Activated T-helper 2 cell treated with anti-CD3 and anti-CD28 coated beads, Interferon-gamma antibody, Interleukin-2, Interleukin-4, amounts not matched to agents 10 μg/mL and 5 μg/mL and 100 μg/mL, durations not matched to agents 14 hours and 24 hours and 36 hours (primary cell): ENCODE data around the gene PRDM2. TPM values are rescaled to one million over a fixed set of nuclear protein-coding genes. Genes with fewer than 3 reads are reported as not detected.
A peak's percentile ranks its signal among the peaks of the same experiment; 100 is the strongest.

Experiments used
- DNase-seq: peaks from one replicate; pipeline ENCODE4 v3.0.0; 2021; ENCODE audit warnings: low spot score
- H3K27ac Mint-ChIP-seq: one replicate; pipeline ENCODE4 v1.8.0; 2021; ENCODE audit warnings: mixed read lengths
- H3K27me3 Mint-ChIP-seq: one replicate; pipeline ENCODE4 v1.8.0; 2021; ENCODE audit warnings: low read depth, mixed read lengths
- H3K36me3 Mint-ChIP-seq: one replicate; pipeline ENCODE4 v1.8.0; 2021; ENCODE audit warnings: low read depth, mixed read lengths
- H3K4me1 Mint-ChIP-seq: one replicate; pipeline ENCODE4 v1.8.0; 2021; ENCODE audit warnings: low read depth, mixed read lengths
- H3K4me3 Mint-ChIP-seq: one replicate; pipeline ENCODE4 v1.8.0; 2021; ENCODE audit warnings: low read depth, mild to moderate bottlenecking, moderate library complexity, mixed read lengths
- H3K9me3 Mint-ChIP-seq: one replicate; pipeline ENCODE4 v1.8.0; 2021; ENCODE audit warnings: mixed read lengths
- intact Hi-C: fragments of 100-400 bp; cut with micrococcal nuclease; formaldehyde crosslinking; loops from one replicate; pipeline ENCODE4 v1.15.1; 2023
- total RNA-seq: library from RNA; stranded (reverse); gene quantifications from 2 replicates; pipeline ENCODE4 v1.2.3, GENCODE V29; 2022

Gene PRDM2
- total RNA-seq: 45.0 and 47.3 TPM in 2 replicates

- H3K4me1 Mint-ChIP-seq: peaks cover 38% of the 10 kb centered on the region
- intact Hi-C loops: loop anchor here (1.0 kb wide), 1 partner anchor 49 kb away; no protein-coding TSS in a partner anchor
Measured at GRCh38 chr1:13699936-13700520, at the start of gene PRDM2. PRDM2 (plus strand) TSS chr1:13700188; CDS start chr1:13715606, 15,418 bp downstream.

GRCh38 chr1:13651279-13651678 is 48.7 kb upstream of the PRDM2 start:
- peaks cover 8% of the 10 kb centered on the region for H3K27me3 Mint-ChIP-seq
- H3K36me3 Mint-ChIP-seq: no peaks in the 10 kb centered on the region
- DNase-seq: no peak
- intact Hi-C loops: no loop called here
- H3K27ac Mint-ChIP-seq: no peak overlapping the region
- H3K4me3 Mint-ChIP-seq: no peak overlapping the region
- H3K9me3 Mint-ChIP-seq: peaks cover 4% of the 10 kb centered on the region
- H3K4me1 Mint-ChIP-seq: peaks cover 1% of the 10 kb centered on the region

More at GRCh38 chr1:13699936-13700520, at the start of gene PRDM2:
- Mint-ChIP-seq H3K4me3 (peak within 1 kb of the TSS; percentile 94), H3K36me3 (peaks cover 16% of the 10 kb centered on the region), H3K27ac (peak within 1 kb of the TSS; percentile 96), H3K9me3 (peaks cover 13% of the 10 kb centered on the region), H3K27me3 (peaks cover 8% of the 10 kb centered on the region)
- DNase-seq: peak; percentile 53

- intact Hi-C loops: no loop called here
Measured at GRCh38 chr1:13652238-13652637, 47.8 kb upstream of the PRDM2 start.

GRCh38 chr1:13661539-13661938 is 38.4 kb upstream of the PRDM2 start:
- DNase-seq: no peak
- H3K27me3 Mint-ChIP-seq: peaks cover 5% of the 10 kb centered on the region
- H3K9me3 Mint-ChIP-seq: peaks cover 5% of the 10 kb centered on the region
- H3K4me3 Mint-ChIP-seq: no peak overlapping the region
- H3K36me3 Mint-ChIP-seq: no peaks in the 10 kb centered on the region
- no peak overlapping the region for H3K27ac Mint-ChIP-seq
- H3K4me1 Mint-ChIP-seq: no peaks in the 10 kb centered on the region
- intact Hi-C loops: no loop called here

More at GRCh38 chr1:13652238-13652637, 47.8 kb upstream of the PRDM2 start:
- DNase-seq: no peak
- no peak overlapping the region for H3K27ac Mint-ChIP-seq
- peaks cover 4% of the 10 kb centered on the region for H3K9me3 Mint-ChIP-seq
- no peak overlapping the region for H3K4me3 Mint-ChIP-seq
- H3K36me3 Mint-ChIP-seq: no peaks in the 10 kb centered on the region
- peaks cover 1% of the 10 kb centered on the region for H3K4me1 Mint-ChIP-seq
- peaks cover 8% of the 10 kb centered on the region for H3K27me3 Mint-ChIP-seq

- Mint-ChIP-seq H3K4me1 (no peaks in the 10 kb centered on the region), H3K36me3 (no peaks in the 10 kb centered on the region), H3K9me3 (peaks cover 5% of the 10 kb centered on the region), H3K27ac (no peak overlapping the region), H3K27me3 (peaks cover 6% of the 10 kb centered on the region), H3K4me3 (no peak overlapping the region)
- DNase-seq: no peak
- intact Hi-C loops: no loop called here
Measured at GRCh38 chr1:13662493-13662892, 37.5 kb upstream of the PRDM2 start.

- no peaks in the 10 kb centered on the region for H3K36me3 Mint-ChIP-seq
- peaks cover 5% of the 10 kb centered on the region for H3K9me3 Mint-ChIP-seq
- H3K27me3 Mint-ChIP-seq: peaks cover 6% of the 10 kb centered on the region
- H3K4me3 Mint-ChIP-seq: no peak overlapping the region
- H3K27ac Mint-ChIP-seq: no peak overlapping the region
- no peak for DNase-seq
- intact Hi-C loops: loop anchor here (2.0 kb wide), 1 partner anchor 67 kb away; no protein-coding TSS in a partner anchor
- H3K4me1 Mint-ChIP-seq: no peaks in the 10 kb centered on the region
Measured at GRCh38 chr1:13663969-13664368, 36.0 kb upstream of the PRDM2 start.

GRCh38 chr1:13664451-13664850 is 35.5 kb upstream of the PRDM2 start:
- H3K9me3 Mint-ChIP-seq: peaks cover 1% of the 10 kb centered on the region
- no peak overlapping the region for H3K4me3 Mint-ChIP-seq
- H3K36me3 Mint-ChIP-seq: no peaks in the 10 kb centered on the region
- H3K4me1 Mint-ChIP-seq: no peaks in the 10 kb centered on the region
- no peak overlapping the region for H3K27ac Mint-ChIP-seq
- DNase-seq: no peak
- intact Hi-C loops: loop anchor here (2.0 kb wide), 1 partner anchor 66 kb away; no protein-coding TSS in a partner anchor
- peaks cover 6% of the 10 kb centered on the region for H3K27me3 Mint-ChIP-seq

- intact Hi-C loops: no loop called here
- H3K27me3 Mint-ChIP-seq: peaks cover 6% of the 10 kb centered on the region
- H3K4me1 Mint-ChIP-seq: no peaks in the 10 kb centered on the region
- H3K4me3 Mint-ChIP-seq: no peak overlapping the region
- no peaks in the 10 kb centered on the region for H3K9me3 Mint-ChIP-seq
- no peaks in the 10 kb centered on the region for H3K36me3 Mint-ChIP-seq
- DNase-seq: no peak
- no peak overlapping the region for H3K27ac Mint-ChIP-seq
Measured at GRCh38 chr1:13666317-13666716, 33.7 kb upstream of the PRDM2 start.

GRCh38 chr1:13667691-13668090 is 32.3 kb upstream of the PRDM2 start:
- Mint-ChIP-seq H3K36me3 (no peaks in the 10 kb centered on the region), H3K4me3 (no peak overlapping the region)
- intact Hi-C loops: no loop called here

GRCh38 chr1:13674377-13674776 is 25.6 kb upstream of the PRDM2 start:
- H3K36me3 Mint-ChIP-seq: no peaks in the 10 kb centered on the region
- peaks cover 24% of the 10 kb centered on the region for H3K27me3 Mint-ChIP-seq

More at GRCh38 chr1:13667691-13668090, 32.3 kb upstream of the PRDM2 start:
- Mint-ChIP-seq H3K4me1 (no peaks in the 10 kb centered on the region), H3K27me3 (peaks cover 6% of the 10 kb centered on the region), H3K9me3 (no peaks in the 10 kb centered on the region), H3K27ac (no peak overlapping the region)
- DNase-seq: no peak

GRCh38 chr1:13675151-13675651 is 24.8 kb upstream of the PRDM2 start:
- no peak overlapping the region for H3K27ac Mint-ChIP-seq
- H3K27me3 Mint-ChIP-seq: peaks cover 27% of the 10 kb centered on the region
- no peak for DNase-seq
- no peaks in the 10 kb centered on the region for H3K36me3 Mint-ChIP-seq
- H3K4me3 Mint-ChIP-seq: no peak overlapping the region
- intact Hi-C loops: no loop called here
- no peaks in the 10 kb centered on the region for H3K9me3 Mint-ChIP-seq
- H3K4me1 Mint-ChIP-seq: no peaks in the 10 kb centered on the region

More at GRCh38 chr1:13674377-13674776, 25.6 kb upstream of the PRDM2 start:
- intact Hi-C loops: no loop called here
- H3K27ac Mint-ChIP-seq: no peak overlapping the region
- H3K4me3 Mint-ChIP-seq: no peak overlapping the region
- no peaks in the 10 kb centered on the region for H3K4me1 Mint-ChIP-seq
- H3K9me3 Mint-ChIP-seq: no peaks in the 10 kb centered on the region
- DNase-seq: no peak

GRCh38 chr1:13677896-13678295 is 22.1 kb upstream of the PRDM2 start:
- Mint-ChIP-seq H3K36me3 (no peaks in the 10 kb centered on the region), H3K4me1 (no peaks in the 10 kb centered on the region), H3K9me3 (no peaks in the 10 kb centered on the region), H3K27me3 (peaks cover 33% of the 10 kb centered on the region), H3K27ac (no peak overlapping the region), H3K4me3 (no peak overlapping the region)
- intact Hi-C loops: no loop called here
- DNase-seq: no peak

GRCh38 chr1:13679651-13680050 is 20.3 kb upstream of the PRDM2 start:
- H3K9me3 Mint-ChIP-seq: no peaks in the 10 kb centered on the region
- H3K27ac Mint-ChIP-seq: no peak overlapping the region
- no peaks in the 10 kb centered on the region for H3K4me1 Mint-ChIP-seq
- H3K4me3 Mint-ChIP-seq: no peak overlapping the region
- intact Hi-C loops: no loop called here
- H3K27me3 Mint-ChIP-seq: peaks cover 35% of the 10 kb centered on the region
- DNase-seq: no peak
- no peaks in the 10 kb centered on the region for H3K36me3 Mint-ChIP-seq
